Stomach smooth muscle (tissue), 2 donors: ENCODE measurements around the gene LIN28A.

Experiments
- H3K27ac ChIP-seq: one replicate; pipeline ENCODE4 v1.7.0; 2013; ENCODE audit warnings: mild to moderate bottlenecking, low read length, inconsistent platforms
- H3K27me3 ChIP-seq, 2 donors: one replicate each; pipeline ENCODE4 v1.7.0; 2013; ENCODE audit warnings: low read length in 2 of 2; ENCODE audit not compliant: insufficient read depth in 2 of 2, control insufficient read depth in 1 of 2
- H3K36me3 ChIP-seq, 2 donors: one replicate each; pipeline ENCODE4 v1.7.0; 2013; ENCODE audit warnings: low read length in 2 of 2; ENCODE audit not compliant: control insufficient read depth in 2 of 2, insufficient read depth in 2 of 2
- H3K4me1 ChIP-seq: one replicate; pipeline ENCODE4 v1.7.0; 2013; ENCODE audit warnings: low read length; ENCODE audit not compliant: control insufficient read depth, insufficient read depth
- H3K4me3 ChIP-seq, 2 donors: one replicate each; pipeline ENCODE4 v1.7.0; 2013; ENCODE audit warnings: low read length in 2 of 2
- H3K9ac ChIP-seq, 2 donors: one replicate each; pipeline ENCODE4 v1.7.0; 2013; ENCODE audit warnings: low read length in 2 of 2, mild to moderate bottlenecking in 1 of 2
- H3K9me3 ChIP-seq, 2 donors: one replicate each; pipeline ENCODE4 v1.7.0; 2013; ENCODE audit warnings: low read length in 2 of 2; ENCODE audit not compliant: control insufficient read depth in 2 of 2
- donor health status: healthy.
- donor health status: Pancreatic carcinoma.

Gene LIN28A

DNA sequence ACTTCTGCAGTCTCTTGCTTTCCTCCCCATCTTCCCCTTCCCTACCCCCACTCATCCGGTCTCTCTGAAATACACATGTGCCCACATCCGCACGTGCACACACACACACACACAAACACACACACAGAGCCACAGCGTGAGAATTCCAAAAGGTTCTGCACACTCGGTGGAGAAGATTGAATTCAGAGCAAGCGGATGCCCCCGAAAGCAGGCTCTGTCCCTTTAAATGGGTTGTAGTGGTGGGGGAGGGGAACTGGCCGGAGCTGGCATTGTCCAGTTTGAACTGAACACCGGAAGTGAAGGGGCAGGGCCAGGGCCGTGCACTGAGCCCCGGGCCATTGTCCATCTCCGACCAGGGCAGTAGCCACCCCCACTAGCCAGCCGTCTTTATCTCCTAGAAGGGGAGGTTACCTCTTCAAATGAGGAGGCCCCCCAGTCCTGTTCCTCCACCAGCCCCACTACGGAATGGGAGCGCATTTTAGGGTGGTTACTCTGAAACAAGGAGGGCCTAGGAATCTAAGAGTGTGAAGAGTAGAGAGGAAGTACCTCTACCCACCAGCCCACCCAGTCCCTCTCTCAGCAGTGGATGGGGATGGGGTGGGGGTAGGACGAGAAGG, 1.3 kb upstream of the LIN28A start:
- Histone ChIP-seq H3K27me3 (peaks cover 39 to 42% of the 10 kb centered on the region in 2 donors), H3K4me1 (no peaks in the 10 kb centered on the region), H3K9ac (no peak overlapping the region), H3K36me3 (no peaks in the 10 kb centered on the region), H3K27ac (no peak overlapping the region), H3K9me3 (no peaks in the 10 kb centered on the region), H3K4me3 (no peak overlapping the region)

DNA sequence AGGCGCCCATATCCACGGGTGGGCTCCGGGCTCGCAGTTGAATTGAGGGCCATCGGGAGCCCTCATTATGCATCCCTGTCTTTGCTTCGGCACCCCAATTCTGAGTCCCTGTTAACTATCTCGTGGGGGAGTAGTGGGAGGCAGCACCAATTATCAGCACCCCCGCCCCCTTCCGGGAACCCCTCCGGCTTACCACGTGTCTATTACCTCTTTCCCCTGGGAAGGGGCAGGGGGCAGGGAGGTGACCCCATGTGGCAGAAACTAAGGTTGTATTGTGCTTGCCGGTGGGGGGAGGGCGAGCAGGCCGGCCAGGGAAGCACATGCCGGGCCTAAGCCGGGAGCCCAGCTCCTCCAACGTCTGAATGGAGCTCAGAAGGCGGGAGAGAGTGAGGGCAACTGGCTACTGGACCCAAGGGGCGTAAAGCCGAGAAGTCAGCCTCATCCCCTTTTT, 1.0 kb downstream of the LIN28A start:
- Histone ChIP-seq H3K4me1 (no peaks in the 10 kb centered on the region), H3K9me3 (no peaks in the 10 kb centered on the region), H3K9ac (no peak overlapping the region), H3K27ac (no peak overlapping the region), H3K27me3 (peaks cover 47 to 51% of the 10 kb centered on the region in 2 donors), H3K4me3 (no peak overlapping the region), H3K36me3 (no peaks in the 10 kb centered on the region)

DNA sequence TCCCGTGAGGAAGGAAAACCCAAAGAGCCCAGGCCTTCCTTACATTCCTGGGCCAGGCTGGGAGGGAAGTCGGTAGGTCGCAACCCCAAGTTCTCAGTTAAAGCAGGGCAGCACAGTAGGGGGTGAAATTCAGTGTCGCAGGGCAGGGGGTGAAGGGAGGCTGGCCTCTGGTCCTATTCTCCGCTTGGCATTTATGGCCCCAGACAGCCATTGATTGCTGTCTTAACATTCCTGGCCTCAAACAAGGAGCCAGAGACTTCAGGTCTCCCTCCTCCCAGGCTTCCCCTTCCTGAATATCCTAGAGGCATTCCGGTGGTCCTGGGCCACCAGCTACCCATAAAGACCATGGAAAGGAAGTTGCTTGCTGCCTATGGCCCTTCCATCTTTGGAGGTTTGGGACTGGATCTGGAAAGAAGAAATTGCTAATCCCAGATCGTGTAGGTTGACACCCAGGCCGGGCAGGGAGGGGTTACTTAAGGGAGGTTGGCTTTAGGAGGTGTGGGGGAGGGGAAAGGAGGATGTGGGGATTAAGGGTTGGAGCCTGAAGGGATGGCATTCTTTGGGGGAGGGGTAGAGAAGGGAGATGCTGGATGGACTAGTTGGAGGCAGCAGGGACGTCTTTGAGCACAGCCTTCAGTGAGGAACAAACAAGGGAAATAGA, 1.7 kb downstream of the LIN28A start:
- no peak overlapping the region for H3K4me3 ChIP-seq
- H3K9ac ChIP-seq: no peak overlapping the region
- no peaks in the 10 kb centered on the region for H3K36me3 ChIP-seq
- H3K9me3 ChIP-seq: no peaks in the 10 kb centered on the region
- peaks cover 49 to 51% of the 10 kb centered on the region in 2 donors for H3K27me3 ChIP-seq
- H3K27ac ChIP-seq: no peak overlapping the region
- no peaks in the 10 kb centered on the region for H3K4me1 ChIP-seq

DNA sequence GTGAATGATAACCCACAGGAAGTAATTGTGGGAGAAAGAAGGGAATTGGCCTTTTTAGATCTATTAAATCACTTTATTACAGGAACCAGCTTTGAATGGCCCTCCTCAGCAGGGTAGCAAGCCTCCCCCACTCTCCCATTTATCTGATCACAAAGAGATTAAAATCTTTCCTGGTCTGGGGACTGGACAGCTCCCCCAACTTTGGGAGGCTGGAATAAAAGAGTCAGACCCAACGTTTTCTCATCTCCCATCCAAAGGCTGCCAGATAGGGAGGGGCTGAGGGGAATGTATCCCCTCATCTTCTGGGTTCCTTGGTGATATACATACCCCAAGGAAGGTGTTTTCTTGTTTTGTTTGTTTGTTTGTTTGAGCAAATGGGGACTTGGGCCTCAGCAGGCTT, 2.4 kb downstream of the LIN28A start:
- no peaks in the 10 kb centered on the region for H3K4me1 ChIP-seq
- H3K27ac ChIP-seq: no peak overlapping the region
- H3K4me3 ChIP-seq: no peak overlapping the region
- H3K9me3 ChIP-seq: no peaks in the 10 kb centered on the region
- peaks cover 49 to 51% of the 10 kb centered on the region in 2 donors for H3K27me3 ChIP-seq
- H3K36me3 ChIP-seq: no peaks in the 10 kb centered on the region
- no peak overlapping the region for H3K9ac ChIP-seq

DNA sequence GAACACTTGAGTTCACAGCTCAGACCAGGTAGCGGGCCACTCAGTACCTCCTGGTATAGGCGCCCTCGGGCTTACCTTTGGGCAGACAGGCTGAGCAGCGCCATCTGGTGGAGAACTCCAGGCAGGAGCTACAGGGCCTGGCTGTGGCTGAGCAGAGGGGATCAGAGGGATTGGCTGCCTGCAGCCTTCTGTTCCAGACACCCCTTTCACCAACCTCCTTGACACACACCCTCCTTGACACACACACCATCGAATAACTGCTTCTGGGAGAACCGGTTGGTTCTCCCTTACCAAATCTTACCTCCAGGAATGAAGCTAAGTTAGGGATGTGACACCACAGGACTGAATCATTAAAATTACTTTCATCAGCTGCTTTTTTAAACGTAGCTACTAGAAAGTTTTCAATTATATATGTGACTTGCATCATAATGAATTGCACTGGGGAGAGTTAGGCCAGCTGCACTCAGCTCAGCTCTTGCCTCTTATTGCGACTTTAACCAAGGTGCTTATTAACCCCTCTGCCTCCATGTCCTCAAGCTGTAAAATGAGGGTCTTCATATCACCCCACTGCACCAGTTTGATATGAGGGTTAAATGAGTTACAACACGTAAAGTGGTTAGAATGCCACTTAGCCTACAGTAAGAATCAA, 6.6 kb downstream of the LIN28A start:
- peaks cover 28 to 33% of the 10 kb centered on the region in 2 donors for H3K27me3 ChIP-seq

DNA sequence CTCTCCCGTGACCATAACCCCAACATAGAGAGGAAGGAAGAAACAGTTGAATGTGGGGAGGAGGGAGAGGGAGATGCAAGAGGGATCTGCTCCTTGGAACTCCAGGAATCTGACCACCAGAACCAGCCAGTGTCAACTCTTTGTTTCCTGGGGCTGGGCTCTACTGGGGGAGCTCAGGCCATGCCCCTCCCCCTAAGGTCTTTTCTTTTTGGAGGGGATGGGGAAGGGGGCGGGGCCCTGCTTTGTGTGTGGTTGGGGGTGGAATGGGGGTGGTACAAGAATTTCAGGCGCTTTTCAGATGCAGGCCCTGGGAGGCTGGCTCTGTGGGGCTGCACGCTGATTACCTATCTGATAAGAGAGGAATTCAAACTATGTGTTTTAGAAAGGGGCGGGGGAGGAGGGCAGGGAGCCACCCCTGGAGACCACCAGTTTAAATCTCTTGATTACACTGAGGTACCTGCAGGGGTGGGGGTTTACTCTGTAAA, 8.3 kb downstream of the LIN28A start:
- no peak overlapping the region for H3K9ac ChIP-seq
- H3K27me3 ChIP-seq: peaks cover 16 to 22% of the 10 kb centered on the region in 2 donors

More for the DNA sequence above, 6.6 kb downstream of the LIN28A start:
- no peaks in the 10 kb centered on the region for H3K36me3 ChIP-seq
- H3K4me3 ChIP-seq: no peak overlapping the region
- H3K27ac ChIP-seq: no peak overlapping the region
- H3K4me1 ChIP-seq: no peaks in the 10 kb centered on the region
- H3K9ac ChIP-seq: no peak overlapping the region
- no peaks in the 10 kb centered on the region for H3K9me3 ChIP-seq

DNA sequence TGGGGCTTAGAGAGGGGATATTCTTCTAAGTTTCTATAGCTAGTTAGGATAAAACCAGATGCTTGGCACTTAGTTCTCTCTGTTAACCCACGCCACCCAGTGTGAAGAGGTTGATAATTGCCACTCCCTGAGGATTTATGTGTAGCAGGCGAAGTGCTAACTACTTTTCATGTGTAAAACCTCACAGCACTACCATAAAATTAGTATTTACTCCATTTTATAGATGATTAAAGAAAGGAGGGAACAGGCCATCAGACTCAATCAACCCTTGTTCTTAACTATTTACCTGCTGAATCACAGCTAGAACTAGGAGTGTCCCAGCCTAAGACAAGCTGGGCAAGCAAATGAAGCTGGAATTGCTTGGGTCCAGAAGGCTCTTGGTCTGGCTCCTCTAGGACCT, 8.9 kb downstream of the LIN28A start:
- peaks cover 13 to 17% of the 10 kb centered on the region in 2 donors for H3K27me3 ChIP-seq
- no peak overlapping the region for H3K4me3 ChIP-seq
- no peak overlapping the region for H3K27ac ChIP-seq
- no peaks in the 10 kb centered on the region for H3K4me1 ChIP-seq
- no peaks in the 10 kb centered on the region for H3K9me3 ChIP-seq
- no peak overlapping the region for H3K9ac ChIP-seq
- no peaks in the 10 kb centered on the region for H3K36me3 ChIP-seq

More for the DNA sequence above, 8.3 kb downstream of the LIN28A start:
- Histone ChIP-seq H3K4me1 (no peaks in the 10 kb centered on the region), H3K9me3 (no peaks in the 10 kb centered on the region), H3K4me3 (no peak overlapping the region), H3K27ac (no peak overlapping the region), H3K36me3 (no peaks in the 10 kb centered on the region)

DNA sequence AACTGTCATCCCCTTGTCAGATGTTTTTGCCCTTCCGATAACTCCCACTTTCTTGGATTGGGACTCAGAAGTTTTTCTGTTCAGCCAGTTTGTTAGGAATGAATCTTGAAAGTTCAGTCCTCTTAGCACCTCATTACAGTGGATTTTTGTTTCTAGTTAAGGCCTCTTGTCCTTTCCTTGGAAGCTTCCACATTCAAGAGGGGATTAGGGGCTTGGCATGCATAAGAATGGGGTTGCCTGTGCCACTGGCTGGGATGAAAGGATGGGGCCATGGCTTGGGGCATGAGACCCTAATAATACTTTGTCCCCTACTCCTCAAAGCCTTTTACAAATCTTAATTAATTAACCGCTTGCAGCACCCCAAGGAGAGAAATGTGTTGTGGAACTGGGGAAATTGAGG, 19.1 kb downstream of the LIN28A start:
- Histone ChIP-seq H3K27ac (no peak overlapping the region), H3K27me3 (peaks cover 2 to 5% of the 10 kb centered on the region in 2 donors), H3K9me3 (no peaks in the 10 kb centered on the region), H3K9ac (no peak overlapping the region), H3K36me3 (peaks cover 0 to 3% of the 10 kb centered on the region in 2 donors), H3K4me3 (no peak overlapping the region), H3K4me1 (peaks cover 24% of the 10 kb centered on the region)

DNA sequence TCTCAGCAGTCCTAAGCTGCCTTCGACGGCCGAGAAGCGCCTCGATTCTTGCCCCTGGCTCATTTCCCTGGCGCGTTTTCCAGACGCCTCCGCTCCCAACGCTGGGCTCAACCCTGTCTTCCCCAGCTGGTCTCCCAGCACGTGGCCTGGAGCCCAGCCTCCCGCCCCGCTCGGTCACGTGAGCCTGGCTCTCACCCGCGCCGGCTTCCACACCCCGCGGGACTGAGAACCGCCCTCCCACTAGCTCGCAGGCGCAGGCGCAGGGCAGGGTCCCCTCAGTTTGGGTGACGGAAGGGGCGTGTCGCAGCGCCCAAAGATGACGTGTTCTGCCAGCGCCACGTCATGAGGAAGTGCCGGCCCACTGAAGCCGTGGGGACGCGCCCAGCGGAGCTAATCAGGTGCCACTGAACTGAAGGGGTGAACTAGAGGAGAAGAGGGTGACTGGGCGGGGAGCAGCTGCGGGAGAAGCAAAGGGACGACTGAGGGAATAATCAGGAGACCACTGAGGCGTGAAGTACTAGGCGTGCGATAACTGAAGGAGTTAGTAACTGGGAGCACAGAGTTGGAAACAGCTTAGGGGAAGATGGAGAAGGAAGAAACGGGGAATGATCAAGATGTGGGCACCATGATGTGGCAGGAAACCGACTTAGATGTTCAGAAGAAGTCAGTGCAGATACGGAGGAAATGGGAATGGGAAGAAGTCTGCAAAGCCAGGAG, 21.5 kb downstream of the LIN28A start, which contains the start of gene DHDDS:
Gene DHDDS (plus strand): TSS at position 343 of the 717 bp plus-strand sequence. CDS start 625 bp downstream, outside the sequence.
- peak within 1 kb of the TSS; percentile 94 to 98 for H3K4me3 ChIP-seq
- peaks cover 2 to 3% of the 10 kb centered on the region in 2 donors for H3K36me3 ChIP-seq
- H3K9me3 ChIP-seq: no peaks in the 10 kb centered on the region
- peaks cover 24% of the 10 kb centered on the region for H3K4me1 ChIP-seq
- peak within 1 kb of the TSS; percentile 76 for H3K27ac ChIP-seq
- no peaks in the 10 kb centered on the region for H3K27me3 ChIP-seq
- H3K9ac ChIP-seq: peak within 1 kb of the TSS; percentile 74 to 97

DNA sequence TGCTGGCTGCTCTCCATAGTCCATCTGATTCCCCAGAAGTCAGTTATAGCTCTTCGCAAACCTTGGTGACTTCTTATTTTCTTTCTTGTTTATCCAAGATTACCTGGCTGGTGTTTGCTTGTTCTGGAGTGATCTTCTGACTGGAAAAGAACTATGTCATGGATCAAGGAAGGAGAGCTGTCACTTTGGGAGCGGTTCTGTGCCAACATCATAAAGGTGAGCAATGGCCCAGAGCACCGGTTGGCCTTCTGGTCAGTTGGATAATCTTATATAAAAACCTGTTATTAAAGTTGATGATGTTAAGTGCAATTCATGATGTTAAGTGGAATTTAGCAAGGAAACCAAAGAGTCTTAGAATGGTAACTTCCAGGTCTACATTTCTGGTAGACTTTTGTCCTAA, 22.2 kb downstream of the LIN28A start:
- H3K27ac ChIP-seq: peak overlapping the region; percentile 76
- peak overlapping the region; percentile 94 to 98 for H3K4me3 ChIP-seq
- H3K9me3 ChIP-seq: no peaks in the 10 kb centered on the region
- no peaks in the 10 kb centered on the region for H3K27me3 ChIP-seq
- peaks cover 24% of the 10 kb centered on the region for H3K4me1 ChIP-seq
- peak overlapping the region; percentile 74 to 97 for H3K9ac ChIP-seq
- H3K36me3 ChIP-seq: peaks cover 4 to 5% of the 10 kb centered on the region in 2 donors
